ENCODE data around the gene WBP2.
A peak's percentile ranks its signal among the peaks of the same experiment; 100 is the strongest.

The WBP2 gene

DNA sequence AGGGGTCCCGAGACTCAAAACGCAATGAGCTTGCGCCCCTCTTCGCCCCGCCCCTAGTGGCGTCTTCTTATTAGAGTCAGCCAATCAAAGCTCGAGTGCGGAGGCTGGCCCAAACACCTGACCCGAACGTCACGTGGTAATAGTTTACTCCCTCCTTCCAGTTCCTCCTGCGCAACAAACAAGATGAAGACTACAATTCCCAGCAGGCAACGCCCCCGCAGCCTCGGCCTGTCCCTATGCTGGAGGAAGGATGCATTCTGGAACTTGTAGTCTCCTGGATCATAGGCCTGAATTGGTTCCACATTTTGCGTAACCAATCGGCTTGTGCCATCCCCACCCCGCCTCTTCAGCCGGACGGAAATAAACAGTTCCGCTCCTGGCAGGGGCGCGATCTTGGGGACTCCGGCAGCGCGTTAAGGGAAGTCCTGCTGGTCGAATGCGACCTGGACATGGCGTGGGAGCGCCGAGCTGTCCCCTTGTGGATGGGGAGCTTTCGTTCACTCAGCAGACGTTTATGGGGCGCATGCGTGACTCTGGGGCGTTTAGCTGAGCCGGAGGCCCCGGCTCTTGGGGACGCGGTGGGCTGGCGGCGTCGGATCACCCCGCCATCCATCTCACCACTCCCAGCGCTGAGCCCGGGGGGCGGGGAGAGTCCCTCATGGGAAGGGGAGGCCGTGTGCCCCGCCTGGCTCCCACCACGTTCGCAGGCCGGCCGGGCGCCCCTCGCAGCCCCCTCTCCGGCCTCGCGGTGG is at the start of gene WBP2:
WBP2 (minus strand) TSS at position 26 of the 752 bp plus-strand sequence. CDS start 38 bp downstream, outside the sequence.
- DNase-seq (ENCODE audit: low read depth in 2 of 2): peak; percentile 98

- no peak for DNase-seq (ENCODE audit: low read depth in 2 of 2)
Measured at GRCh38 chr17:75902406-75902805, 47.3 kb upstream of the WBP2 start.

DNA sequence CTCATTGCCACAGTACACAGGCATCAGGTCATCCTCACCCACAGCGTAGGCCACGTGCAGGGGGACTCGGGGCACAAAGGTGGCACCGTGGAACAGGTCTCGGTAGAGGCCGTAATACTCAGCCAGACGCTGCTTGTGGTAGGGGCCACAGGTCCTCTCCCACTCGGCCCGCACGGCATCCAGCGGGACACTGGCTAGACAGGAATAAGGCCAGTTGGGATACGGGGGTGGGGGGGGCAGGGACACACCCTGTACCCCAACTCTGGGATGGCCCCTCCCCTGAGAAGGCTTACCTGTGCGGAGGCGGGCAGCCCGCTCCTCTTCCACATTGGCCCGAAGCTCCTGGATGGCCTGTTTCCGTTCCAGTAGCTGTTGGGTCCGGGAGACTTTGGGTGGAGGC is 46.6 kb upstream of the WBP2 start:
- DNase-seq (ENCODE audit: low read depth in 2 of 2): no peak

DNA sequence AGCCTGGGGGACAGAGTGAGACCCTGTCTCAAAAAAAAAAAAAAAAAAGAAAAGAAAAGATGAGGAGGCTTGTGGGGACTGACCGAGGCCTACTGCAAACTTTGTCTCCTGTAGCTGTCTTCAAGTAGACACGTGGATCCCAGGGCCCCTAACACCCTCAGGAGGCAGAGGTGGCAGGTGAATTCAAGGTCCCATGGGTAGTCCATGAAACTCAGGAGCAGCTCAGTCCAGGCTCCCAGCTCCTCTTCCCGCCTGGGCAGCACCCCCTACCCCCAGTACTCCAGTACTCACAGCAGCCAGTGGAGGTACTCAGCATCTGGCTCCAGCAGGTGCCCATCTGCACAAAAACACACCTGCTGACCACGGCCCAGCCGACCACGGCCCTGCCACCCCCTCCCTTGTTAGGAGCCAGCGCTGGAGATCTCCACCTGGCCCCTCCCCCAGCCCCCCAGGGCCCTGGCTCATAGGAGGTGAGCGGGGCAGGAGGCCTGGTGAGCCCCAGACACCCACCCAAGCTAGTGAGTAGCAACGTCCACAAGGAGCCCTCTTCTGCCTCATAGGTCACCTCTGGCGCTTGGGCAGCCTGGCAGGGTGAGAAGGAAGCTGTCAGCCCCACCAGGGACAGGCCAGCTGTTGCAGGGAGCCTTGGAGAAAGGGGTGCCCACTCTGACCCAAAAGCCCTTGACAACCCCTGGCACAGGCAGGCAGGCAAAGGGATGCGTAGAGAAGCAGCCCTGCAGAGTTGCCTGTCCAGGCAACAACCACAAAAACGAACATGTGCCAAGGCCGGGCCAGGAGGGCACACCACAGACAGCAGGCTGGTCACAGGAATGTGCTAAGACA is 45.8 kb upstream of the WBP2 start:
- no peak for DNase-seq (ENCODE audit: low read depth in 2 of 2)

GRCh38 chr17:75899767-75900468 is 44.8 kb upstream of the WBP2 start:
- no peak for DNase-seq (ENCODE audit: low read depth in 2 of 2)

GRCh38 chr17:75899353-75899752 is 44.2 kb upstream of the WBP2 start:
- DNase-seq (ENCODE audit: low read depth in 2 of 2): no peak

DNA sequence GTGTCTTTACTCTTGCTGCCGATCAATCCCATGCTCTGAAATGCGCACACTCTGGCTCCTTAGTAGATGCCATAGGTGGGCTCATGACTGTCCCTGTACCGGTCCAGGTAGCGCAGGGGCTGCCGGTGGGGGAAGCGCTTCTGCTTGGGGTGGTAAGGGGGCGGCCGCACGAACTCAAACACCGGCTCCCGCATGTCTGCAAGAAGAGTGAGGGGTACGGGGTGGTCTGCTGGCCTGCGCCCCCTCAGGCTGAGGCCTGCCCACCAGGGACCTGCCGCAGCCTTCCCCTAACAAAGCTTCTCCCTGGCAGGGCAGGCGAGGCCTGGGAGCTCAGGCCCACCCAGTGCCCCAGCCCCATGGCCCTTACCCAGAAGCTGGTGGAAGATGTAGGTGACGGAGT is 43.7 kb upstream of the WBP2 start:
- DNase-seq (ENCODE audit: low read depth in 2 of 2): no peak

DNA sequence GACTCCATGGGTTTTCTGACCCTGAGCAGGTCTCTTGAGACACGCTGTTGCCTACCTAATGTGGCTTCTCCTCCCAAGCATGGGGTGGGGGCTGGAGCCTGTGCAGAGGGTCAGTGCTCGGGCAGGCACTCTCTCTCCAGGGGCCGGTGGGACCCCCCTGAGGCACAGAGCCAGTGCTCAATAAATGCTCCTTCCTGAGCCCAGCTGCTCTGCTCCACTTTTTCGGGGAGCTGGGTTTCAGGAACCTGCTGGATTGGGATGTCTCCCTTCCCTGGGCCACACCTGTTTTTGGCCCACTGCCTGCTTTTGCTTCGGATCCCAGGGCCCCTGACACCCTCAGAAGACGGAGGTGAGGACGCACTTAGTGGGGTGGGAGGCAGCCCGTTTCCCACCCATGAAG is 42.9 kb upstream of the WBP2 start:
- DNase-seq (ENCODE audit: low read depth in 2 of 2): no peak

GRCh38 chr17:75897160-75898019 is 42.3 kb upstream of the WBP2 start:
- DNase-seq (ENCODE audit: low read depth in 2 of 2): no peak

DNA sequence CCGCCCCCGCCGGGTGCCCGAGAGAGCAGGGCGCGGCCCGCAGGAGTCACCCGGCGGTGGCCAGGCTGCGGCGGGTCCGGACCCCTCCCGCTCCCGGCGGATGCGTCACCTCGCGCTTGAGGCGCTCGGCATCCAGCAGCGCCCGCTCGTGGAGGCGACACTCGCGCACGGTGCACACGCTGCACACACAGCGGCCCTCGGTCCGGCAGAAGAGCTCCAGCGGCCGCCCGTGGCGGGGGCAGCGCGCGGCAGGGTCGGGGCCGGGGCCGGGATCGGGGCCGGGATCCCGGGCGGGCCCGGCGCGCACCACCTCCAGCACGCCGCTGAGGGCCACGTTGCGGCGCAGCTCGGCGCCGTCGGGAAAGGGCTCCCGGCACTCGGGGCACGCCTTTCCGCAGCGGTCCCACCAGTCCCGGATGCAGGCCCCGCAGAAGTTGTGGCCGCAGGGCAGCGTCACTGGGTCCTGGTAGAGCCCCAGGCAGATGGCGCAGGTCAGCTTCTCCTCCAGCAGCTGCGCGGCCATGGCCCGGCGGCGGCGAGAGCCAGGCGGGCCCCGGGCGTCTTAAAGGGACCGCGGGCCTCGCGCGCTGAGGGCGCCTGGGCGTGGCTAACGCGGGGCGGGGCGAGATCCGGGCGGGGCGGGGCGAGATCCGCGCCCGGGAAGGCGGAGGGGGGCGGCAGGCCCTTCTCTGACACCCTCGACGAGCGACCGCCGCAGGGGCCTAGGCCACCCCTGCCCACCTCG is 41.5 kb upstream of the WBP2 start, which contains the start of gene TRIM65:
TRIM65 (minus strand) TSS at position 537 of the 745 bp plus-strand sequence; CDS start at position 523, 14 bp downstream.
- peak; percentile 53 to 64 for DNase-seq (ENCODE audit: low read depth in 2 of 2)

GRCh38 chr17:75895370-75896155 is 40.4 kb upstream of the WBP2 start:
- no peak for DNase-seq (ENCODE audit: low read depth in 2 of 2)

- no peak for DNase-seq (ENCODE audit: low read depth in 2 of 2)
Measured at GRCh38 chr17:75894049-75894733, 39.1 kb upstream of the WBP2 start.

GRCh38 chr17:75893305-75894048 is 38.3 kb upstream of the WBP2 start:
- no peak for DNase-seq (ENCODE audit: low read depth in 2 of 2)

GRCh38 chr17:75892556-75893224 is 37.6 kb upstream of the WBP2 start:
- DNase-seq (ENCODE audit: low read depth in 2 of 2): no peak

DNA sequence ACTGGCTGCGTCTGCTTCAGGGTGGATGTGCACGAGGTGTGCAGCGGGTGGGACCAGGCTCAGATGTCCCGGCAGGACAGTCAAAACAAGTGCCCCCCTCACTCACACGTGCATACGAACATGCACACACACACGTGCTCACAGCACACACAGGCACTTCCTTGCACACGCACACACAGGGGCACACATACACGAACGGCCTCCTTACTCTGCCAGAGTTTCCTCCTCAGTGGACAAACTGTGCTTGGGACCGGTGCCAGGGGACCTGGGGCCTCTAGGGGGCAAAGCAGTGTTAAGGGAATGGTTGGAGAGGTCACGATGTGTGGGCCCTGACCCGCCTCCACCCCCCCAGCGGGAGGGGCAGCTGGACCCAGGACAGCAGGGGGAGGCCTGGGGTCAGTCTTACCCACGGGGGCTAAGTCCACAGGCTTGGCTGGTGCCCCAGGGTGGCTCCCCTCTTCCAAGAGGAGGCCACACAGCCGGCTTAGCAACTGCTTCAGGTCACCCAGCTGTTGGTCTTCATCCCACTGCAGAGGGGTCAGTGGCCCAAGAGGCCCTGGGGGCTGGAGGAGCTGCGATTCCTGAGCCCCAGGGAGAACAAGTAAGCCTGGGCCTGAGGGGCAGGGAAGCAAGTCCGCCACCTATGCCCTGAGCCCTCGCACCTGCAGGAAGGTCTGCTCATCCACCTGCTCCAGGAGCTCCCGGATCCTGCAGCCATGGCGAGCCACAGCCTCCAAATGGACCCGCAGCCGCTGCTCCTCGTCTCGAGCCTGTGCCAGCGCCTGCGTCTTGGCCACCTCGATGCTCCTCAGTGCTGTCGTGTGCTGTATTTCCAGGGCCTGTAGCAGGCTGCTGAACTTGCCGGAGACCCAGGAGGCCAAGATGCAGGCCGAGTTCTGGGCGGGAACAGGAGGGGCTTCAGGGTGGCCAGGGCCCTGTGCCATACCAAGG is 36.7 kb upstream of the WBP2 start:
- DNase-seq (ENCODE audit: low read depth in 2 of 2): no peak

GRCh38 chr17:75891022-75891604 is 36.0 kb upstream of the WBP2 start:
- DNase-seq (ENCODE audit: low read depth in 2 of 2): no peak

All from stimulated activated CD4-positive, alpha-beta T cell treated with anti-CD3 and anti-CD28 coated beads, Interleukin-15, amount 100 ng/mL, for 48 hours (primary cell).